K562 (cell line): ENCODE results near the gene SLC22A16. TPM values are rescaled to one million over a fixed set of nuclear protein-coding genes. Genes with fewer than 3 reads are reported as not detected.

Experiments used
- ATAC-seq: fragments of 200-7000 bp; cut with Tn5 transposase; 3 replicates; pipeline ENCODE4 v1.9.1; 2020; ENCODE audit warnings: moderate library complexity
- BruUV-seq: library from RNA; stranded (reverse); fragments of 400-500 nt; replicated peaks from 2 replicates; lab custom pipeline; 2021; lab: Mats Ljungman, UMichigan
- CTCF ChIA-PET: fragments of 300-600 bp; formaldehyde crosslinking; extraction: SDS; loops from one replicate; lab custom pipeline; 2021; ENCODE audit warnings: low intra/inter-chr PET ratio; lab: Yijun Ruan, JAX
- POLR2A ChIA-PET: fragments of 300-600, 350-650 bp; sonication (Branson Sonifier 250); formaldehyde crosslinking; extraction: SDS; loops from one replicate; lab custom pipeline; 2021; ENCODE audit warnings: antibody characterized with exemption, inconsistent platforms; lab: Yijun Ruan, JAX
- DNase-seq, 4 experiments: peaks; one replicate each; pipeline versions ENCODE4 v3.0.0 to v3.0.0-alpha.2; 2011 to 2018; ENCODE audit warnings: low spot score in 3 of 4, mixed read lengths in 3 of 4; ENCODE audit errors: extremely low read depth in 1 of 4
- FAIRE-seq: peaks from 2 replicates; lab custom pipeline; 2011; peaks lifted over from hg19 to GRCh38; lab: Jason Lieb, UNC
- H2AFZ ChIP-seq: 2 replicates; pipeline ENCODE4 v1.6.0; 2011; ENCODE audit warnings: low read depth, low read length, control low read depth, inconsistent platforms
- H3K27ac ChIP-seq: fragments of 200-600 bp; 3 replicates; pipeline ENCODE4 v1.8.0; 2011; ENCODE audit warnings: low read depth, mild to moderate bottlenecking, control low read depth, inconsistent platforms, low read length, moderate library complexity, mixed read lengths; ENCODE audit errors: extremely low read depth
- H3K27me3 ChIP-seq, 2 experiments: fragments of 300-600 bp in 1 of 2; 2 replicates in 1 of 2; 3 replicates in 1 of 2; pipeline versions ENCODE4 v1.6.0 to v1.8.0; 2011; ENCODE audit warnings: inconsistent platforms in 2 of 2, low read length in 2 of 2, mild to moderate bottlenecking in 1 of 2, mixed read lengths in 1 of 2, moderate library complexity in 1 of 2; ENCODE audit not compliant: control insufficient read depth in 2 of 2, insufficient read depth in 2 of 2
- H3K36me3 ChIP-seq: fragments of 300-600 bp; 3 replicates; pipeline ENCODE4 v1.8.0; 2011; ENCODE audit warnings: mild to moderate bottlenecking, low read length, inconsistent platforms; ENCODE audit not compliant: control insufficient read depth, insufficient read depth
- H3K4me1 ChIP-seq, 2 experiments: fragments of 200-600 bp in 1 of 2; replicated peaks in 1 of 2; 2 replicates in 1 of 2; 3 replicates in 1 of 2; pipeline versions ENCODE4 v1.5.1 to v1.8.0; 2011; ENCODE audit warnings: inconsistent platforms in 2 of 2, low read length in 2 of 2, mild to moderate bottlenecking in 1 of 2, mixed read lengths in 1 of 2, moderate library complexity in 1 of 2; ENCODE audit not compliant: control insufficient read depth in 2 of 2, insufficient read depth in 2 of 2
- H3K4me2 ChIP-seq: 2 replicates; pipeline ENCODE4 v1.6.1; 2011; ENCODE audit warnings: low read length, control low read depth, inconsistent platforms, mixed read lengths; ENCODE audit not compliant: insufficient read depth
- H3K4me3 ChIP-seq: fragments of 200-600 bp; sonication (generic), shearing (Covaris generic); 2 replicates; pipeline ENCODE4 v1.5.1; 2016; ENCODE audit warnings: control low read depth, inconsistent platforms
- H3K79me2 ChIP-seq: fragments of 200-600 bp; 3 replicates; pipeline ENCODE4 v1.8.0; 2011; ENCODE audit warnings: low read length, inconsistent platforms; ENCODE audit not compliant: control insufficient read depth, insufficient read depth
- H3K9ac ChIP-seq, 2 experiments: 2 replicates each; pipeline versions ENCODE4 v1.6.0 to v1.6.1; 2011; ENCODE audit warnings: low read depth in 2 of 2, low read length in 2 of 2, control low read depth in 1 of 2, inconsistent platforms in 1 of 2, mild to moderate bottlenecking in 1 of 2, mixed read lengths in 1 of 2; ENCODE audit not compliant: insufficient read depth in 1 of 2
- H3K9me1 ChIP-seq: one replicate; pipeline ENCODE4 v1.6.0; 2011; ENCODE audit warnings: inconsistent platforms, mild to moderate bottlenecking, low read length, moderate library complexity; ENCODE audit not compliant: control insufficient read depth, insufficient read depth
- H3K9me3 ChIP-seq: replicated peaks from 2 replicates; pipeline ENCODE4 v1.5.1; 2011; ENCODE audit warnings: low read depth, low read length, inconsistent platforms; ENCODE audit not compliant: control insufficient read depth, insufficient read depth
- H4K20me1 ChIP-seq: replicated peaks from 2 replicates; pipeline ENCODE4 v1.6.1; 2011; ENCODE audit warnings: low read length, inconsistent platforms, mixed read lengths; ENCODE audit not compliant: control insufficient read depth, insufficient read depth
- COPS2 ChIP-seq: fragments of 450-650 bp; conservative IDR thresholded peaks from 2 replicates; pipeline ENCODE4 v1.6.1; 2016; ENCODE audit warnings: mild to moderate bottlenecking, moderate library complexity
- ZNF197 ChIP-seq: fragments of 200-800 bp; sonication (Bioruptor generic); IDR thresholded peaks from 2 replicates; pipeline ENCODE4 v1.6.1; 2016; ENCODE audit warnings: low read depth, missing genetic modification characterization, missing compliant biosample characterization
- ZNF354B ChIP-seq: fragments of 250-450 bp; sonication (Bioruptor Pico); IDR thresholded peaks from 2 replicates; pipeline ENCODE4 v1.4.0; 2020
- WGBS: fragments of 100-300 bp; shearing (Covaris generic); methylation state at CpG from one replicate; pipeline ENCODE4 v1.1.6; 2016; ENCODE audit warnings: low coverage, mixed read lengths; ENCODE audit not compliant: insufficient coverage; ENCODE audit errors: missing lambda C conversion rate; 5-methylcytosine and 5-hydroxymethylcytosine counted together
- in situ Hi-C: fragments of 300-500 bp; cut with MboI; formaldehyde crosslinking; loops from 4 replicates; pipeline ENCODE4 v1.15.0; 2018; ENCODE audit warnings: inconsistent platforms, mixed read lengths
- intact Hi-C: fragments of 100-400 bp; cut with micrococcal nuclease; formaldehyde crosslinking; loops from 2 replicates; pipeline ENCODE4 v1.14.2; 2022
- polyA plus RNA-seq, 8 experiments: library from polyadenylated mRNA; depleted of rRNA in 4 of 8; stranded (reverse) in 5 of 8; unstranded in 3 of 8; fragments of >200 nt; fragmentation: Nextera tagmentation in 2 of 8; fragmentation: Illumina TruSeq in 1 of 8; extraction: Ambion mirVana in 2 of 8; extraction: Trizol in 1 of 8; gene quantifications; 2 replicates each; pipeline versions ENCODE4 v1.2.1 to v1.2.3, GENCODE V29; 2011 to 2014; ENCODE audit warnings: inconsistent platforms in 1 of 8, missing spikeins in 1 of 8
- total RNA-seq, 7 experiments: library from RNA; depleted of rRNA in 6 of 7; stranded (reverse); fragments of >200 nt in 6 of 7; fragmentation: Illumina TruSeq in 2 of 7; extraction: Trizol in 2 of 7; gene quantifications; 2 replicates each; pipeline versions ENCODE4 v1.2.1 to v1.2.3, GENCODE V29; 2011 to 2021; ENCODE audit warnings: low replicate concordance in 1 of 7
- TF ChIP-seq, protein P1 (sequence below), 2 experiments: fragments of 450-650 bp in 1 of 2; sonication (generic) in 1 of 2; formaldehyde crosslinking in 1 of 2; IDR thresholded peaks; 2 replicates each; pipeline versions ENCODE4 v1.7.1 to v1.9.0; 2016 to 2022; ENCODE audit warnings: inconsistent platforms in 1 of 2, mild to moderate bottlenecking in 1 of 2, missing genetic modification reagents in 1 of 2

SLC22A16 gene
- total and polyA plus RNA-seq, 9 of the 15 experiments (the other 6 are each of a cell fraction or from before 2014, with no cell fraction given) = not detected

GRCh38 chr6:110385458-110385863, 91.0 kb downstream of the SLC22A16 start:
- DNase-seq (no peak), FAIRE-seq (no peak), ATAC-seq (no peak)
- peaks cover 0 to 3% of the 10 kb centered on the region in 2 experiments; a peak in 2 of 5 replicates for H3K4me1 ChIP-seq
- intact Hi-C loops = no loop called here
- BruUV-seq = no TSS peak
- H4K20me1 ChIP-seq = no peaks in the 10 kb centered on the region
- H3K79me2 ChIP-seq = no peaks in the 10 kb centered on the region
- no peak overlapping the region for H3K27ac ChIP-seq
- in situ Hi-C loops = loop anchor here (25.0 kb wide), 1 partner anchor 848 kb away; no protein-coding TSS in a partner anchor
- no peaks in the 10 kb centered on the region for H3K9me1 ChIP-seq
- no peak overlapping the region for H3K4me3 ChIP-seq
- no peaks in the 10 kb centered on the region for H3K9me3 ChIP-seq
- no peak overlapping the region for H3K4me2 ChIP-seq
- no peaks in the 10 kb centered on the region for H3K27me3 ChIP-seq
- POLR2A ChIA-PET = interaction anchor here (1.3 kb wide), 1 partner anchor 8 kb away, joined by 3 read pairs; no protein-coding TSS in a partner anchor
- WGBS = 0% methylated on average over 1 of the region's 1 CpG
- H3K36me3 ChIP-seq = no peaks in the 10 kb centered on the region
- CTCF ChIA-PET = no interaction called here
- H2AFZ ChIP-seq = no peak overlapping the region
- no peak for TF ChIP-seq ZNF197 (CRISPR knock-in tag)
- no peak for TF ChIP-seq COPS2
- TF ChIP-seq ZNF354B = no peak
- TF ChIP-seq, protein P1, sequence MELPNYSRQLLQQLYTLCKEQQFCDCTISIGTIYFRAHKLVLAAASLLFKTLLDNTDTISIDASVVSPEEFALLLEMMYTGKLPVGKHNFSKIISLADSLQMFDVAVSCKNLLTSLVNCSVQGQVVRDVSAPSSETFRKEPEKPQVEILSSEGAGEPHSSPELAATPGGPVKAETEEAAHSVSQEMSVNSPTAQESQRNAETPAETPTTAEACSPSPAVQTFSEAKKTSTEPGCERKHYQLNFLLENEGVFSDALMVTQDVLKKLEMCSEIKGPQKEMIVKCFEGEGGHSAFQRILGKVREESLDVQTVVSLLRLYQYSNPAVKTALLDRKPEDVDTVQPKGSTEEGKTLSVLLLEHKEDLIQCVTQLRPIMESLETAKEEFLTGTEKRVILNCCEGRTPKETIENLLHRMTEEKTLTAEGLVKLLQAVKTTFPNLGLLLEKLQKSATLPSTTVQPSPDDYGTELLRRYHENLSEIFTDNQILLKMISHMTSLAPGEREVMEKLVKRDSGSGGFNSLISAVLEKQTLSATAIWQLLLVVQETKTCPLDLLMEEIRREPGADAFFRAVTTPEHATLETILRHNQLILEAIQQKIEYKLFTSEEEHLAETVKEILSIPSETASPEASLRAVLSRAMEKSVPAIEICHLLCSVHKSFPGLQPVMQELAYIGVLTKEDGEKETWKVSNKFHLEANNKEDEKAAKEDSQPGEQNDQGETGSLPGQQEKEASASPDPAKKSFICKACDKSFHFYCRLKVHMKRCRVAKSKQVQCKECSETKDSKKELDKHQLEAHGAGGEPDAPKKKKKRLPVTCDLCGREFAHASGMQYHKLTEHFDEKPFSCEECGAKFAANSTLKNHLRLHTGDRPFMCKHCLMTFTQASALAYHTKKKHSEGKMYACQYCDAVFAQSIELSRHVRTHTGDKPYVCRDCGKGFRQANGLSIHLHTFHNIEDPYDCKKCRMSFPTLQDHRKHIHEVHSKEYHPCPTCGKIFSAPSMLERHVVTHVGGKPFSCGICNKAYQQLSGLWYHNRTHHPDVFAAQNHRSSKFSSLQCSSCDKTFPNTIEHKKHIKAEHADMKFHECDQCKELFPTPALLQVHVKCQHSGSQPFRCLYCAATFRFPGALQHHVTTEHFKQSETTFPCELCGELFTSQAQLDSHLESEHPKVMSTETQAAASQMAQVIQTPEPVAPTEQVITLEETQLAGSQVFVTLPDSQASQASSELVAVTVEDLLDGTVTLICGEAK (IDR thresholded peaks at IDR 0.05) = peak; percentile 89
- TF ChIP-seq, protein P1 (CRISPR knock-in tag; IDR thresholded peaks at IDR 0.05) = peak; percentile 81
- TF ChIP-seq, all 486 proteins: peak for 1
- no peak overlapping the region for H3K9ac ChIP-seq
